ENCODE measurements around the gene LRMDA. TPM values are rescaled to one million over a fixed set of nuclear protein-coding genes. Genes with fewer than 3 reads are reported as not detected.

Gene LRMDA
- total RNA-seq, 4 donors from 2014 or later, result 7.3 to 20.1 (median 8.4) TPM

DNA sequence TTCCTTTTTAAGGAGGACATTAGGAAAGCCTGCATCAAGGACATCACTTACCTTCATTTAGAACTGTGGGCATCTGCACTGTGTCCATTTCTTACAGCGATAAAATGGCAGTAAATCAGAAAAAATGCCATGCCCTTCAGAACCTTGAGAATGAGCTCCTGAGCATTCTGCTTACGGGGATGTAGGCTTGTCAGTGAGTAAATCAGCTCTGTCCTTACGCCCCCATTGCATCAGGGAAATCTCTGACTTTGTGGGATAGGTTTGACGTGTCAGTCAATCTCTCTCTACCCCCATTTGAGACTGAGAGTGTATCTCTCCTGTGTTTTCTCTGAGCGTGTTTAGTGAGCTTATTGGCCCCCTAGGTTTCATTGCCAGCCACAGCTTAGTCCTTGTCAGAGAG, 837.1 kb downstream of the LRMDA start:
- no peak for ATAC-seq
- WGBS, 2 donors (ENCODE audit: low coverage in 1 of 2), result 33 to 66% methylated on average over 3 to 5 of the region's 5 CpGs
- Histone ChIP-seq H3K36me3 (no peaks in the 10 kb centered on the region), H3K9me3 (no peaks in the 10 kb centered on the region), H3K27ac (no peak overlapping the region), H3K4me3 (no peak overlapping the region), H3K4me1 (no peaks in the 10 kb centered on the region), H3K27me3 (no peaks in the 10 kb centered on the region)
- TF ChIP-seq, protein P1, sequence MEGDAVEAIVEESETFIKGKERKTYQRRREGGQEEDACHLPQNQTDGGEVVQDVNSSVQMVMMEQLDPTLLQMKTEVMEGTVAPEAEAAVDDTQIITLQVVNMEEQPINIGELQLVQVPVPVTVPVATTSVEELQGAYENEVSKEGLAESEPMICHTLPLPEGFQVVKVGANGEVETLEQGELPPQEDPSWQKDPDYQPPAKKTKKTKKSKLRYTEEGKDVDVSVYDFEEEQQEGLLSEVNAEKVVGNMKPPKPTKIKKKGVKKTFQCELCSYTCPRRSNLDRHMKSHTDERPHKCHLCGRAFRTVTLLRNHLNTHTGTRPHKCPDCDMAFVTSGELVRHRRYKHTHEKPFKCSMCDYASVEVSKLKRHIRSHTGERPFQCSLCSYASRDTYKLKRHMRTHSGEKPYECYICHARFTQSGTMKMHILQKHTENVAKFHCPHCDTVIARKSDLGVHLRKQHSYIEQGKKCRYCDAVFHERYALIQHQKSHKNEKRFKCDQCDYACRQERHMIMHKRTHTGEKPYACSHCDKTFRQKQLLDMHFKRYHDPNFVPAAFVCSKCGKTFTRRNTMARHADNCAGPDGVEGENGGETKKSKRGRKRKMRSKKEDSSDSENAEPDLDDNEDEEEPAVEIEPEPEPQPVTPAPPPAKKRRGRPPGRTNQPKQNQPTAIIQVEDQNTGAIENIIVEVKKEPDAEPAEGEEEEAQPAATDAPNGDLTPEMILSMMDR (IDR thresholded peaks at IDR 0.05), result no peak
- TF ChIP-seq POLR2AphosphoS5 (IDR thresholded peaks at IDR 0.05) (no peak), POLR2A (IDR thresholded peaks at IDR 0.05) (no peak), EP300 (IDR thresholded peaks at IDR 0.05) (no peak)

DNA sequence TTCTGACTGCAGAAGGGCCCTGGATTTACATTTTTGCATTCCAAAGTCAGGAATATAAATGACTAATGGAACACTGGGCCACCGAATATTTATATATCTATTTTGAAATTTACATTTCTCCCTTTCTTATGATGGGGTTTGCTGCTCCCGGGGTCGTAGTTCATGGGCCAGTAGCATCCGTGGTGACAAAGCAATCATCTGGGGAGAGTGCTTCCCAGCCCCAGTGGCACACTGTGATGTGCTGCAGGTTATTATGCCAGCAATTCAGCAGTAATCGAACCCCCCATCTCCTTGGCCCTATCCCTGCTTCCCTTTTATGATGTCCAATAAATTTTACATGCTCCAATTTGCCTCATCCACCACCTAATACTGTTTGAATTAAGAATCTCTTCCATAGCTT, 837.5 kb downstream of the LRMDA start:
- no peak for ATAC-seq
- Histone ChIP-seq H3K36me3 (no peaks in the 10 kb centered on the region), H3K27me3 (no peaks in the 10 kb centered on the region), H3K4me1 (no peaks in the 10 kb centered on the region), H3K9me3 (peaks cover 0 to 1% (median 0%) of the 10 kb centered on the region in 3 donors), H3K27ac (no peak overlapping the region), H3K4me3 (no peak overlapping the region)
- WGBS, 2 donors (ENCODE audit: low coverage in 1 of 2), result 41 to 79% methylated on average over 4 to 5 of the region's 5 CpGs
- no peak for TF ChIP-seq POLR2A (IDR thresholded peaks at IDR 0.05)

DNA sequence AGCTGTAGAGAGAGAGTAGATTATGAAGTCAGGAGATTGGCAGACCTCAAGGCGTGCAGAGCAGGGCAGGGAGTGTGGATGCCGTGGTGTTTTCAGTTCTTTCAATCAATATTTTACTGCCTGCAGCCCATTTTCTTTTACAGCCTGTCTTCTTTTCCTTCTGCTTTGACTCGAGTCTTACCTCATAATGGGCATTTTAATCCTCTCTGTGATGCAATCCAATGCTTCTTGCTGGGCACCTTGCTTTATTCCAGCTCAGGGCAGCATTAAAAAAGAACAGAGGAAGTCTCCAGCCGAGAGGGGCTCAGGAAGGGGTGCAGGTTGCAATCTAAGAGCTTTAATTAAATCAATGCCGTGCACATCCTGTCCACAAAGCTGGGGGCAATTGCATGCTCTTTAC, 839.0 kb downstream of the LRMDA start:
- Histone ChIP-seq H3K9me3 (peaks cover 0 to 12% (median 0%) of the 10 kb centered on the region in 3 donors), H3K4me3 (no peak overlapping the region), H3K27me3 (no peaks in the 10 kb centered on the region), H3K36me3 (no peaks in the 10 kb centered on the region), H3K27ac (no peak overlapping the region), H3K4me1 (no peaks in the 10 kb centered on the region)
- TF ChIP-seq POLR2A (IDR thresholded peaks at IDR 0.05), result no peak
- TF ChIP-seq POLR2AphosphoS5 (IDR thresholded peaks at IDR 0.05), result no peak
- TF ChIP-seq, protein P1 (IDR thresholded peaks at IDR 0.05), result no peak
- TF ChIP-seq EP300 (IDR thresholded peaks at IDR 0.05), result no peak
- ATAC-seq, result no peak
- 96 to 100% methylated on average over 4 of the region's 5 CpGs for WGBS, 2 donors (ENCODE audit: low coverage in 1 of 2)

DNA sequence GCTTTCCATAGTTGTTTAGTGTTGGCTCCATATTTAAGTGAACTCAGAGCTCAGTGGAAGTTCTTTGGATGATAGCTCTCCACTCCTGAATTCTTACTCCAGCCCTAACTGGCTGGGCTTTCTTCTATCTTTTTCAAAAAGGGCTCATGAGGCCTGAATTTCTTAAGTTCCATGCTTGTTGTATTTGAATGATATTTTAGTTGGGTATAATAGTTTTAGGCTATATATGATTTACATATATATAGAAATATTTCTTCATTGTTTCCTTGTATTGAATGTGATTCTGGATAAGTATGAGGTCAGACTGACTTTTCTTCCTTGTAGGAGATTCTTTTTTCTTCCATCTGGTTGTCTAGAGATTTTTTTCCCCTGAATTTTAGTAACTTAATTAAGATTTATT, 843.5 kb downstream of the LRMDA start:
- TF ChIP-seq POLR2AphosphoS5 (IDR thresholded peaks at IDR 0.05) (no peak), EP300 (IDR thresholded peaks at IDR 0.05) (no peak), POLR2A (IDR thresholded peaks at IDR 0.05) (no peak)
- TF ChIP-seq, protein P1 (IDR thresholded peaks at IDR 0.05), result no peak
- H3K36me3 ChIP-seq, result no peaks in the 10 kb centered on the region
- H3K27ac ChIP-seq, result no peak overlapping the region
- H3K9me3 ChIP-seq, result peaks cover 0 to 15% (median 0%) of the 10 kb centered on the region in 3 donors
- H3K4me3 ChIP-seq, result no peak overlapping the region
- ATAC-seq, result no peak
- no peaks in the 10 kb centered on the region for H3K4me1 ChIP-seq
- H3K27me3 ChIP-seq, result no peaks in the 10 kb centered on the region

DNA sequence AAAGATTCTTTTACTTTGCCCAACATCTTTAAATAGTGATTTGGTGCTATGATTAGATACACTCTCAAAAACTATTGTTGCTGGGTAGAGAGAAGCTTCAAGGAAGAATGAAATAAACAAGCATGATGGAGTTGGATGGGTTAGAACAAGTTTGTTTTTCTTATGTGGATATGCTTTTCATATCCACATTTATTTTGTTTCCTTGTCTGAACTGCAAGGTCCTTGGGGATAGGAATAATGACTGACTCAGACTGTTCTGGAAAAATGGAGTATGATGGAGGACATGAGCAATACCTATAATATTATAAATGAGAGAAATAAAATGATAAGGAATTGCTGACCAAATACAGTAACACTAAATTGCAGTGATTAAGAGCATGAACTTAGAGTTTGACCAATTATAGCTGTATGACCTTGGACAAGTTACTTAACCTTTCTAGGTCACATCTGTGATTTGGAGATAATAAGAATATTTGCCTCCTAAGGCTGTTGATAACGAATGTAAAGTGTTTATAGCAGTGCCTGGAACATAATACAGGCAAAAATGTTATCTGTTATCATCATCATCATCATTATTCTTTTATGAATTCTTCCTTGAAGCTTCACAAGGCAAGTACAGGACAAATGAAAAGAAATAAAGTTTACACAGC, 847.5 kb downstream of the LRMDA start:
- H3K36me3 ChIP-seq, result no peaks in the 10 kb centered on the region
- TF ChIP-seq POLR2AphosphoS5 (IDR thresholded peaks at IDR 0.05) (no peak), POLR2A (IDR thresholded peaks at IDR 0.05) (no peak), EP300 (IDR thresholded peaks at IDR 0.05) (no peak)
- TF ChIP-seq, protein P1 (IDR thresholded peaks at IDR 0.05), result no peak
- 19 to 73% methylated on average over 1 of the region's 1 CpG for WGBS, 2 donors (ENCODE audit: low coverage in 1 of 2)
- no peak overlapping the region for H3K27ac ChIP-seq
- ATAC-seq, result no peak
- no peaks in the 10 kb centered on the region for H3K27me3 ChIP-seq
- H3K4me1 ChIP-seq, result peaks cover 3 to 16% (median 5%) of the 10 kb centered on the region in 3 donors
- H3K9me3 ChIP-seq, result peaks cover 0 to 14% (median 0%) of the 10 kb centered on the region in 3 donors
- H3K4me3 ChIP-seq, result no peak overlapping the region
